Right forelimb (tissue), 1 donor: ENCODE measurements around the gene LRSAM1.
"Not testable (repeated sequence)": the region's sequence is repeated elsewhere in the genome, so short reads cannot be mapped to it uniquely, and the experiment has no call there.

Experiments used
- DNase-seq: peaks from one replicate; pipeline ENCODE4 v3.0.0-alpha.2; 2018

LRSAM1 gene

DNA sequence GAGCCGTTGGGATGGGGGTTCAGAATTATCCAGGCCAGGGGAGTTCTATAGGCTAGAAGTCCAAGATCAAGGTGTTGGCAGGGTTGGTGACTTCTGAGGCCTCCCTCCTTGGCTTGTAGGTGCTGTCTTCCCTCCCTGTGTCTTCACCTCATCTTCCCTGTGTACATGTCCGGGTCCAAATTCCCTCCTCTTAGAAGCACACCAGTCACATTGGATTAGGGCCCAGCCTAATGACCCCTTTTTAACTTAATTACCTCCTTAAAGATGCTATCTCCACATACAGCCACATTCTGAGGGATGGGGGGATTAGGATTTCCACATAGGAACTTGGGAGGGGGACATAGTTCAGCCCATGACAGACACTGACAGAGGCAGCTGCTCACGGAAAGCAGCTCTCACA is 12.1 kb downstream of the LRSAM1 start:
- DNase-seq: no peak

DNA sequence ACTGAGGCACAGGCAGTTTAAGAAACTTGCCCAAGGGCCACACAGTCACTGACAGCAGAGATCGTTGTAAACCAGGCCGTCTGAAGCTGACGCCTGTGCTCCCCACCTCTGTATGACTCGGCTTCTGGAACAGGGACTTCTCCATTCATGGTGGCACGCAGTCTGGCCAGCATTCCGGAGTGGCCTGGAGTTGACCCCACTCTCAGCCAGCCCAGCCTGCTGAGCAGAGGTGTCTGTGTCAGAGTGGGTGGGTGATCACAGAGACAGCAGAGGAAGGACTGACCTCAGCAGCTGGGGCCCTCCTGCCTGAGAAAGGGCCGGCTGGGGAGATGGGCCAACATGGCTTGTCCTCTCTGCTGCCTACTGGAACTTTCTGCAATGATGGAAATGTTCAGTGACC is 12.6 kb downstream of the LRSAM1 start:
- DNase-seq: no peak

DNA sequence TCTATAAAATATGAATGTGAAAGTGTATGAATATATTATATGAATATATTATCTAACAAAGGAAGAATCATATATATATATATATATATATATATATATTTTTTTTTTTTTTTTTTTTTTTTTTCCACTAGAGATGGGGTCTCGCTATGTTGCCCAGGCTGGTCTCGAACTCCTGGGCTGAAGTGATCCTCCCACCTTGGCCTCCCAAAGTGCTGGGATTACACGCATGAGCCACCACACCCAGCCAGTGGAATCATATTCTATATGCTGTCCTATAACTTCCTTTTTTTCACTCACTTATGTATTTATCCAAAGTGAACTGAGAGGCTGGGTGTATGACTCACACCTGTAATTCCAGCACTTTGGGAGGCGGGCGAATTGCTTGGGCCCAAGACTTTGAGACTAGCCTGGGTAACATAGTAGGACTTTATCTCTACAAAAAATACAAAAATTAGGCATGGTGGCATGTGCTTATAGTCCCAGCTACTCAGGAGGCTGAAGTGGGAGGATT is 15.2 kb downstream of the LRSAM1 start:
- not testable (repeated sequence) for DNase-seq

GRCh38 chr9:127467621-127468020 is 16.3 kb downstream of the LRSAM1 start:
- DNase-seq: no peak

DNA sequence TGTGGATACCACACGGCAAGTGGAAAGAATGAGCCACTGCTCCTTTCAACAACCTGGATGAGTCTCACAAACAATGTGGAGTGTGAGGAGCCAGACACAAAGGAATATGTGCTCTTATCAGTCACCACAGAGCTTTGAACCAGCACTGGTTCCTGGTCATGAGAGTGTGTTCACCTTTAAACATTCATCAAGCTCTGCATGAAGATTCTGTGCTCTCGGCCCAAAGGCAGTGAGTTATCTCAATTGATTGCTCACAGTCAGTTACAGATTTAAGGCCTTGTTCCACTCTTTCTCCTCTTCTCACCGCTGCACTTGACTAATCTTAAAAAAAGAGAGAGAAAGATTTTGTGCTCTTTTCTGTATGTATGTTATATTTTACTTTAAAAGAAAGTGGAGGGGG is 19.4 kb downstream of the LRSAM1 start:
- DNase-seq: no peak

DNA sequence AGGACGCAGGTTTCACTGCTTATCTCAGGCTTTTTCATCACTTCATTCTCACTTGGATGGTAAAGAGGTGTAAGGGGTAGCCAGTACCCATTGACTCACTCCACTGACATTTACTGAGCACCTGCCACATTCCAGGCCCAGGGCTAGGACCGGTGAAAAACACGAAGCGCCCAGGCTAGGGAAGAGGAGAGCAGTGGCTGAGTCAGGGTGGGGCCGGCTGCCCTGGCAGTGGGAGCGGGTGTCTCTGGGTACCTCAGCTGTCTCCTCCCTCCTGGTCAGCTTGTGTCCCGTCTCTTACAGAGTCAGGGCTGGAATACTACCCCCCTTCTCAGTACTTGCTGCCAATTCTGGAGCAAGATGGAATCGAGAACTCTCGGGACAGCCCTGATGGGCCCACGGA is 22.2 kb downstream of the LRSAM1 start:
- no peak for DNase-seq

DNA sequence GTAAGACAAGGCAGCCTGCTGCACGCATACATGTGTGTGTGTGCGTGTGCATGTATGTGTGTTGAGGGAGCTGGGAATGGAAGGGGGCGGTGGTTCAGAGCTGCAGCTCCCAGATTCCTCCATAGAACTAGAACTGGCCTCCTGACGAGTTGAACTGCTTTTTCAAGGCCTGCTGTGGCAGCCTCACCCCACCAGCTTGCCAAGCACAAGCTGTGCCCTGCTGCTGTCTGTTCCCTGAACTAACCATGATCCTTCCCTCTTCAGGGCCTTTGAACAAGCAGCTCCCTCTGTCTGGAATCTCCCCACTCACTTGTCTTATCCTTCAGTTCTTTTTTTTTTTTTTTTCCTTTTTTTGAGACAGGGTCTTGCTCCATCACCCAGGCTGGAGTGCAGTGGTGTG is 22.6 kb downstream of the LRSAM1 start:
- no peak for DNase-seq

GRCh38 chr9:127474592-127474991 is 23.3 kb downstream of the LRSAM1 start:
- no peak for DNase-seq

DNA sequence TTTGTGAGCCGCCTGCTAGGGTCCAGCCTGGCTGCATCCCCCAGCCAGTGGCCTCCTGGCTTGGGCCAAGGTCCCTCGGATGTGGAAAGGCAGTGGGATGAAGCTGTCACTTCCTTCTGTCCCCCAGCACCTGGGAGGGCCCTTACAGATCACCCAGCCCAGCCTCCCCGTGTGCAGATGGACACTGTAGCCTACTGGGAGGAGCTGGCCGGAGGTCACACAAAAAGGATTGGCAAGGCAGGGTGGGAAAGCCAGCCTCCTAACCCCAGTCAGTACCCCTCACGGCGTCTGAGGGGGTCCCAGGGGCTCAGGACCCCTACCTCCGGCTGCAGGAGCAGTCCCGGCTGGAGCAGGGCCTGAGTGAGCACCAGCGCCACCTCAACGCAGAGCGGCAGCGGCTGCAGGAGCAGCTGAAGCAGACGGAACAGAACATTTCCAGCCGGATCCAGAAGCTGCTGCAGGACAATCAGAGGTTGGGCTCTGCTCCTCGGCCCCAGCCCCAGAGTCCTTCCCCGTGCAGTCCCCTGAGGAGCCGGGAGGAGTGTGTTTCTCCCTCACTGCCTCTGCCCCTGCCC is 28.3 kb downstream of the LRSAM1 start:
- DNase-seq: no peak

DNA sequence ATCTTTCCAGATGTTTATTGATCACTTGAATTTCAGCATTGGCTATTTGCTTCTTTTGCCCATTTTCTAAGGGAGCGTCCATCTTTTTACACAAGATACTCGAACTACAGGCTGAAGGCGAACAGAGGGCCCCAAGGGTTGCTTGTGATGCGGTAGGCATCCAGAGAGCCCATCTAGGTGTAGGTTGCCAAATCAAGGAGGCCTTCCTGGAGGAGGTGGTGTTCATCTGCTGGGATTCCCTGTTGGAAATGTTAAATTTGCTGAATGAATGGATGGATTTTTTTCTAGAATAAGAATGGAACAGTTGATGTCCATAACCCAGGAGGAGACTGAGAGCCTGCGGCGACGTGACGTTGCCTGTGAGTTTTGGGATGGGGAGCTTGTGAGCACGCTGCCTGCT is 31.4 kb downstream of the LRSAM1 start:
- no peak for DNase-seq

- no peak for DNase-seq
Observed at GRCh38 chr9:127485995-127486394, 34.7 kb downstream of the LRSAM1 start.

GRCh38 chr9:127488946-127489345 is 37.6 kb downstream of the LRSAM1 start:
- no peak for DNase-seq

GRCh38 chr9:127489471-127490115 is 38.3 kb downstream of the LRSAM1 start:
- DNase-seq: no peak

- no peak for DNase-seq
Observed at GRCh38 chr9:127490535-127491230, 39.4 kb downstream of the LRSAM1 start.

GRCh38 chr9:127491516-127491915 is 40.2 kb downstream of the LRSAM1 start:
- no peak for DNase-seq

GRCh38 chr9:127492616-127493015 is 41.3 kb downstream of the LRSAM1 start:
- no peak for DNase-seq

- DNase-seq: no peak
Observed at GRCh38 chr9:127493592-127494303, 42.4 kb downstream of the LRSAM1 start.

DNA sequence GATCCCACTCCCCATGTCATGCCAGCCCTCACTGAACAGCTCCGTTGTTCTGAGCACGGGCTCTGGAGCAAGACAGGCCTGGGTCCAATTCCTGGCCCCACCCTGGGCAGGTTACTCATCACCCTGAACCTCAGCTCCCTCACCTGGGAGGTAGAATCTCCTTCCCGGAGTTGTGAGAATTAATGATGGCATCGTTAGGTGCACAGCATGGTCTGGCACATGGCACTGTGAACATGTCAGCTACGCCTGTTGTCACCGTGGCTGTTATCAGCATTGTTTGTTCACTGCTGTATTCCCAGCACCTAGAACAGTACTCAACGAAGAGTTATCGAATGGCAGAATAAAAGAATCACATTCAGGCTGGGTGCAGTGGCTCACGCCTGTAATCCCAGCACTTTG is 43.0 kb downstream of the LRSAM1 start:
- no peak for DNase-seq

DNA sequence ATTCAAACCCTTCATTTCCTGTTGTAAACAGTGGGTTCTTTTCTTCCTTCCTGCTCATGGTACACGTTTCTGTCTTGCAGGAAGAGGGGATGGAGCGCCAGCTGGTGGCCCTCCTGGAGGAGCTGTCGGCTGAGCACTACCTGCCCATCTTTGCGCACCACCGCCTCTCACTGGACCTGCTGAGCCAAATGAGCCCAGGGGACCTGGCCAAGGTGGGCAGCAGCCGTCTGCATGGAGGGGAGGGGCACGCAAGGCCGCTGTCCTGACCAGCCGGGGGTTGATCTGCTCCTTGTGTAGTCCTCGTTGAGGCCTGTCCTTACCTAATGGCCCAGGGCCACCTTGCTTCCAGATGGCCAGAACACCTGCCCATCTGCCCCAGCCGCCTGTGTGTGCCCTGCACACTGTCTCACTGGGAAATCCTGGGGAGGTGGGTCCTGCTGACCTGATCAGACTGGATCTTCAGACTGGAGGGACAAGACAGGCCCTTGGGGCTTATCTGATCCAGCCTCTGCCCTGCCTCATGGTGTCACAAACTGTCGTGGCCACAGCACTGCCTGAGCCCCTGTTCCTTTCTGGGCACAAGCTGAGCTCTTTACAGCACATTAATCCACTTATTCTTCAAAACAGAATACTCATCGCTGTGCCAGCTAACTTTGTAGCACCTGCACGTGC is 44.7 kb downstream of the LRSAM1 start:
- DNase-seq: no peak

GRCh38 chr9:127496974-127497373 is 45.7 kb downstream of the LRSAM1 start:
- no peak for DNase-seq

DNA sequence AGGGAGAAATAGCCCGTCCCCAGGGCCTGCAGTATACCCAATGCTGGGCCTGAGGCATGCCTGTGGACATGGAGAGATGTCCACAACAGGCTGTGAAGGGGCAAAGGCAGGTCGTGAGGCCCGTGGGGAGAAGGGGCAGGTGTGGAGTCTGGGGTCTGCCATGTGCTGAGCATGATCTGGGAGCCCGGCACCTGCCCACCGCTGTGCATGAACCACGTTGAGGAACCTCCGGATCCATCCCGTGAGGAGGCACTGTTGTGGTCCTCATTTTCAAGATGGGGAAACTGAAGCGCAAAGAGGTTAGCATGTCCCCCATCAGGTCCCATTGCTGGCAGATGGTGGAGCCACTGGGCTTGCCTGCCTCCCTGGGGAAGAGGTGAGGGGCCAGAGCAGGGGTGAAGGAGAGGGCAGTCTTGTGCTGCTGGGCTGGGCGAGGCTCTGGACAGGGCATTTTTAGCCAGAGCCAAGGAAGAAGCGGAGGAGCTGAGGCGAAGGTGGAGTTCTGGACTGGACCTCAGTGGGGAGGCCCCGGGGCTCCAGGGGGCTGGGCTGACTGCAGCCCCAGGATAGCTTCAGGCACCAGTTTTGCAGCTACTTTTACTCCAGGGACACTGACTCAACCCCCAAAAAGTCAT is 46.5 kb downstream of the LRSAM1 start:
- DNase-seq: no peak

GRCh38 chr9:127498298-127498697 is 47.0 kb downstream of the LRSAM1 start:
- DNase-seq: no peak

GRCh38 chr9:127500399-127500798 is 49.1 kb downstream of the LRSAM1 start:
- no peak for DNase-seq
